Gastroesophageal sphincter (tissue), 4 donors: Measurements from ENCODE around the gene PHF12. TPM values are rescaled to one million over a fixed set of nuclear protein-coding genes. Genes with fewer than 3 reads are reported as not detected.

ENCODE experiments used
- ATAC-seq: fragments of 150-250 bp; one replicate; pipeline ENCODE4 v1.9.1; 2016; ENCODE audit warnings: mild to moderate bottlenecking, moderate library complexity
- H3K27ac ChIP-seq, 4 donors: fragments of 200-600 bp; sonication (generic) in 3 of 4; 1 replicate in 3 of 4; 2 replicates in 1 of 4; pipeline ENCODE4 v1.5.1; 2016 to 2019
- H3K27me3 ChIP-seq: fragments of 200-600 bp; sonication (generic); one replicate; pipeline ENCODE4 v1.5.1; 2019
- H3K36me3 ChIP-seq, 2 donors: fragments of 200-600 bp; sonication (generic); one replicate each; pipeline ENCODE4 v1.5.1; 2019; ENCODE audit warnings: control low read depth in 1 of 2
- H3K4me1 ChIP-seq, 3 donors: fragments of 200-600 bp; sonication (generic); 1 replicate in 2 of 3; 2 replicates in 1 of 3; pipeline ENCODE4 v1.5.1; 2016 to 2019; ENCODE audit warnings: control low read depth in 2 of 3
- H3K4me3 ChIP-seq, 2 donors: fragments of 200-600 bp; sonication (generic); one replicate each; pipeline ENCODE4 v1.5.1; 2019; ENCODE audit warnings: mild to moderate bottlenecking in 1 of 2, moderate library complexity in 1 of 2
- H3K9me3 ChIP-seq, 3 donors: fragments of 200-600 bp; sonication (generic); one replicate each; pipeline ENCODE4 v1.5.1; 2017 to 2019; ENCODE audit warnings: control low read depth in 2 of 3
- EP300 ChIP-seq: sonication (generic); formaldehyde crosslinking; IDR thresholded peaks from one replicate; pipeline ENCODE4 v1.6.1; 2017; ENCODE audit warnings: antibody characterized with exemption, mild to moderate bottlenecking
- POLR2A ChIP-seq, 2 donors: fragments of 450-650 bp; IDR thresholded peaks; one replicate each; pipeline ENCODE4 v1.6.1; 2017; ENCODE audit warnings: antibody characterized with exemption in 2 of 2, mild to moderate bottlenecking in 2 of 2, moderate library complexity in 1 of 2
- POLR2AphosphoS5 ChIP-seq: sonication (generic); formaldehyde crosslinking; IDR thresholded peaks from one replicate; pipeline ENCODE4 v1.6.1; 2017; ENCODE audit warnings: antibody characterized with exemption
- WGBS, 2 donors: methylation state at CpG; one replicate each; pipeline ENCODE4 v1.1.5; 2018; ENCODE audit warnings: low coverage in 1 of 2; 5-methylcytosine and 5-hydroxymethylcytosine counted together
- total RNA-seq, 4 donors: library from RNA; depleted of rRNA; stranded (reverse); fragments of >200 nt; gene quantifications; one replicate each; pipeline ENCODE4 v1.1.0, GENCODE V29; 2016
- TF ChIP-seq, protein P1 (sequence below), 4 experiments: fragments of 200-600 bp in 2 of 4; fragments of 450-650 bp in 2 of 4; sonication (generic) in 1 of 4; IDR thresholded peaks; one replicate each; pipeline ENCODE4 v1.5.1; 2017 to 2019; ENCODE audit warnings: antibody characterized with exemption in 4 of 4, mild to moderate bottlenecking in 2 of 4, moderate library complexity in 2 of 4

PHF12 gene
- total RNA-seq, 4 donors from 2014 or later, result 20.2 to 46.9 (median 37.8) TPM

GRCh38 chr17:28989028-28989427 lies 37.7 kb upstream of the PHF12 start:
- Histone ChIP-seq H3K4me3 (no peak overlapping the region), H3K27ac (no peak overlapping the region), H3K27me3 (peaks cover 69% of the 10 kb centered on the region), H3K36me3 (no peaks in the 10 kb centered on the region), H3K4me1 (peaks cover 0 to 6% (median 0%) of the 10 kb centered on the region in 3 donors), H3K9me3 (no peaks in the 10 kb centered on the region)
- ATAC-seq, result no peak
- TF ChIP-seq POLR2AphosphoS5, result no peak
- no peak for TF ChIP-seq EP300
- no peak for TF ChIP-seq POLR2A (IDR thresholded peaks at IDR 0.05)
- TF ChIP-seq, protein P1, sequence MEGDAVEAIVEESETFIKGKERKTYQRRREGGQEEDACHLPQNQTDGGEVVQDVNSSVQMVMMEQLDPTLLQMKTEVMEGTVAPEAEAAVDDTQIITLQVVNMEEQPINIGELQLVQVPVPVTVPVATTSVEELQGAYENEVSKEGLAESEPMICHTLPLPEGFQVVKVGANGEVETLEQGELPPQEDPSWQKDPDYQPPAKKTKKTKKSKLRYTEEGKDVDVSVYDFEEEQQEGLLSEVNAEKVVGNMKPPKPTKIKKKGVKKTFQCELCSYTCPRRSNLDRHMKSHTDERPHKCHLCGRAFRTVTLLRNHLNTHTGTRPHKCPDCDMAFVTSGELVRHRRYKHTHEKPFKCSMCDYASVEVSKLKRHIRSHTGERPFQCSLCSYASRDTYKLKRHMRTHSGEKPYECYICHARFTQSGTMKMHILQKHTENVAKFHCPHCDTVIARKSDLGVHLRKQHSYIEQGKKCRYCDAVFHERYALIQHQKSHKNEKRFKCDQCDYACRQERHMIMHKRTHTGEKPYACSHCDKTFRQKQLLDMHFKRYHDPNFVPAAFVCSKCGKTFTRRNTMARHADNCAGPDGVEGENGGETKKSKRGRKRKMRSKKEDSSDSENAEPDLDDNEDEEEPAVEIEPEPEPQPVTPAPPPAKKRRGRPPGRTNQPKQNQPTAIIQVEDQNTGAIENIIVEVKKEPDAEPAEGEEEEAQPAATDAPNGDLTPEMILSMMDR (IDR thresholded peaks at IDR 0.05), result no peak

- TF ChIP-seq POLR2A (IDR thresholded peaks at IDR 0.05) (no peak), EP300 (no peak), POLR2AphosphoS5 (no peak)
- TF ChIP-seq, protein P1 (IDR thresholded peaks at IDR 0.05), result no peak
- Histone ChIP-seq H3K4me1 (peaks cover 0 to 11% (median 0%) of the 10 kb centered on the region in 3 donors), H3K9me3 (no peaks in the 10 kb centered on the region), H3K4me3 (no peak overlapping the region), H3K27ac (no peak overlapping the region), H3K36me3 (no peaks in the 10 kb centered on the region), H3K27me3 (peaks cover 66% of the 10 kb centered on the region)
- WGBS, 2 donors, result 100% methylated on average over 1 of the region's 1 CpG; no CpG with 5 or more reads in 1 of the 2 donors
- no peak for ATAC-seq
Measured at GRCh38 chr17:28988475-28988874, 37.2 kb upstream of the PHF12 start.

DNA sequence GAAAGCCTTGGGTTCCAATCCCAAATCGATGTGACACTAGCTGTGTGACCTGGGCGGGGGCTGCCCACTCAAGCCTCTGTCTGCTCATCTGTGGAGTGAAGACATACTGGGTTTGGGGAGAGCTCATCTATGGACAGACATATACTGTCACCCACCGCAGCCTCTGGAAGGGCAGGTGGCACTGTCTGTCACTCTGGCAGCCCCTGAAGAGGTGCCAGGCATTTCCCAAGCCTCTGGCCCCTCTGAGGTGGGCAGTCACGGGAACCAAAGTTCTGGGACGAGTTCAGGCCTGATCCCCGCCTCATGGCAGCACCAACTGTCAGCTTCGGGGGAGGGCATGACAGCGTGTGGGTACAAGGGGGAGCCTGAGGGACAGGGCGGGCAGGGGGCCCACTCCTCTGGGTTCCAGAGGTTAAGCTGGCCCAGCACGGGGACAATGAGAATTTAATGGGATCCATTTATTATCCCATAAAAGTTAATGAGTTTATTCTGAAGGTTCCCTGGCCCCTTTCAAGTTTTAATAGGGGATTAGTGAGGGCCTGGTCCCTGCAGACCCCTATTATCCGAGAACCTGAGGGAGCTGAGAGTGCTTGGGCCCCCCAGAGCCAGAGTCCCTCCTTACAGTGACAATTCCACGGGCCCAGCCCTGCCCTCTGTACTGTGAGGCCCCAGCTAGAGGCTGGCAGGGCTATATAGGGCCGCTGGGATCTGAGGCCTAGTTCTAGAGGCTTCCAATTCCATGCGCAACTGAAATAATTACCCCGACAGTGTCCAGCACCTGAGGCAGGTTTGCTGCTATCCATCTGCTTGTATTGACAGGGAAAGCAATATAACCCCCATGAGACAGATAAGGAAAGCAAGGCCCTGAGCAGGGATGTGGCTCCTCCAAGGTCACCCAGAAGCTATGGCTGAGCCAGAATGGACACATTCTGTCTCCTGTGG lies 35.7 kb upstream of the PHF12 start:
- Histone ChIP-seq H3K4me3 (no peak overlapping the region), H3K27ac (no peak overlapping the region), H3K4me1 (peaks cover 0 to 12% (median 0%) of the 10 kb centered on the region in 3 donors), H3K9me3 (no peaks in the 10 kb centered on the region), H3K27me3 (peaks cover 57% of the 10 kb centered on the region), H3K36me3 (no peaks in the 10 kb centered on the region)
- no peak for ATAC-seq
- WGBS, 2 donors, result 77 to 80% methylated on average over 4 to 9 of the region's 15 CpGs
- TF ChIP-seq EP300 (no peak), POLR2AphosphoS5 (no peak), POLR2A (IDR thresholded peaks at IDR 0.05) (no peak)
- TF ChIP-seq, protein P1 (IDR thresholded peaks at IDR 0.05), result no peak

DNA sequence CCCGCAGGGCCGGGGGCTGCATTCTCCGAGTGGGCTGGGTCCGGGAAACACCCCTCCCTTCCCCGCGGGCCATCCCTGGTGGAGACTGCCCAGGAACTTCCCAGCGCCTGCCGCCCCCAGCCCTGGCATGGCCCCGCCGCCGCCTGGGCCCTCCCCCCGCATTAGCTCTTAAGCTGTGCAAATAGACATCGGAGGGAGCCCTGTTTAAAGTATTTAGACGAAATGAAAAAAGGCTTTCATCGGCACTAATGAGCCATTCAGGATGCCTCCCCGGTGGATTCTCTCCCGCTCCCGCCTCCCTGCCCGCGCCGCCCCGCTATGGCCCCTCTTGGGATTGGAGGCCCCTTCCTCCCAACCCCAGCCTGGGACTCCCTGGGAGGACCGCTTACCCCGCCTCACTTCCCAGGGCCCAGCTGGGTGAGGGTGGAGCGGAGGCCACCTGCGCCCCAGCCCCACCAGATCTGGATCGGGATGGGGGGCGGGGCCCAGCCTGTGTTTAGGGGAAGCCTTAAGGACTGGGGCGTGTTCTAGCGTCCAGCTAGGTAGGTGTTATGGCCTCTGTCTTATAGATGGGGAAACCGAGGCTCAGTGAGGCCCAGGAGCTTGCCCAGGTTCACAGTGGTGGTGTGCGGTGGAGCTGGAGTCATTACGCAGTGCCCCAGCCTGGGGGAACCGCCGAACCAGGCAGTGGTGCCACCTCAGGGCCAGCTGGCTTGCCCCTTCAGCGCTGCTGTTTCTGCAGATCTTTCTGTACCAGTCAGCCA lies 34.8 kb upstream of the PHF12 start:
- 16% methylated on average over 5 of the region's 36 CpGs; no CpG with 5 or more reads in 1 of the 2 donors for whole genome bisulfite sequencing, 2 donors
- H3K4me1 ChIP-seq, result peaks cover 0 to 12% (median 0%) of the 10 kb centered on the region in 3 donors
- H3K27ac ChIP-seq, result no peak overlapping the region
- ATAC-seq, result no peak
- H3K27me3 ChIP-seq, result peaks cover 57% of the 10 kb centered on the region
- no peak for TF ChIP-seq EP300
- TF ChIP-seq POLR2AphosphoS5, result no peak
- no peak for TF ChIP-seq POLR2A (IDR thresholded peaks at IDR 0.05)
- TF ChIP-seq, protein P1 (IDR thresholded peaks at IDR 0.05), result no peak
- no peaks in the 10 kb centered on the region for H3K9me3 ChIP-seq
- H3K4me3 ChIP-seq, result no peak overlapping the region
- H3K36me3 ChIP-seq, result no peaks in the 10 kb centered on the region
